OCI-LY7 (cell line): ENCODE measurements around the gene KRT76.

Experiments used
- EZH2phosphoT487 ChIP-seq: fragments of 200-600 bp; sonication (generic); IDR thresholded peaks from 2 replicates; pipeline ENCODE4 v1.6.1; 2018; ENCODE audit warnings: low read depth, borderline replicate concordance, mild to moderate bottlenecking, mixed run types, antibody characterized with exemption, low read length, moderate library complexity, mixed read lengths
- TF ChIP-seq, protein P1 (sequence below): fragments of 200-600 bp; sonication (generic); conservative IDR thresholded peaks from 2 replicates; pipeline ENCODE4 v1.5.1; 2014; ENCODE audit warnings: mild to moderate bottlenecking, antibody characterized with exemption, low read length, moderate library complexity, mixed read lengths

DNA sequence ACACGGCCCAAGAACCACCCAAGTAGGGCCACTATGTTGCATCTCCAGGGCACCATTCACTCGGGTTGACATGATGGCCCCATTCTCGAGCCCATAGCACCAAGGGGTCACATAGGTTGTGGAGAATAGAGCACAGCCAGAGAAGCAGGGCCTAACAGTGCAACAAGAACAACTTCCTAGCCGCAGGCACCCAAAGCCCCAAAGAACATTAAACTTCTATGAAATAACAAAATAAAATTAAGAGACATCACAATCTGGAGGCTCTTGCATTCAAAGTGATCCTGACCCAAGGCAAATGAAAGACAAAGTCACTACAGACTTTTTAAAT is 34.9 kb upstream of the KRT76 start:
- TF ChIP-seq, protein P1, sequence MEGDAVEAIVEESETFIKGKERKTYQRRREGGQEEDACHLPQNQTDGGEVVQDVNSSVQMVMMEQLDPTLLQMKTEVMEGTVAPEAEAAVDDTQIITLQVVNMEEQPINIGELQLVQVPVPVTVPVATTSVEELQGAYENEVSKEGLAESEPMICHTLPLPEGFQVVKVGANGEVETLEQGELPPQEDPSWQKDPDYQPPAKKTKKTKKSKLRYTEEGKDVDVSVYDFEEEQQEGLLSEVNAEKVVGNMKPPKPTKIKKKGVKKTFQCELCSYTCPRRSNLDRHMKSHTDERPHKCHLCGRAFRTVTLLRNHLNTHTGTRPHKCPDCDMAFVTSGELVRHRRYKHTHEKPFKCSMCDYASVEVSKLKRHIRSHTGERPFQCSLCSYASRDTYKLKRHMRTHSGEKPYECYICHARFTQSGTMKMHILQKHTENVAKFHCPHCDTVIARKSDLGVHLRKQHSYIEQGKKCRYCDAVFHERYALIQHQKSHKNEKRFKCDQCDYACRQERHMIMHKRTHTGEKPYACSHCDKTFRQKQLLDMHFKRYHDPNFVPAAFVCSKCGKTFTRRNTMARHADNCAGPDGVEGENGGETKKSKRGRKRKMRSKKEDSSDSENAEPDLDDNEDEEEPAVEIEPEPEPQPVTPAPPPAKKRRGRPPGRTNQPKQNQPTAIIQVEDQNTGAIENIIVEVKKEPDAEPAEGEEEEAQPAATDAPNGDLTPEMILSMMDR, result no peak
- no peak for TF ChIP-seq EZH2phosphoT487
